Superior temporal gyrus (tissue), 1 donor: Measurements from ENCODE around the gene ENTREP1.

Experiments used
- DNase-seq: peaks from one replicate; pipeline ENCODE4 v3.0.0-alpha.2; 2016; ENCODE audit errors: extremely low spot score

ENTREP1 gene

DNA sequence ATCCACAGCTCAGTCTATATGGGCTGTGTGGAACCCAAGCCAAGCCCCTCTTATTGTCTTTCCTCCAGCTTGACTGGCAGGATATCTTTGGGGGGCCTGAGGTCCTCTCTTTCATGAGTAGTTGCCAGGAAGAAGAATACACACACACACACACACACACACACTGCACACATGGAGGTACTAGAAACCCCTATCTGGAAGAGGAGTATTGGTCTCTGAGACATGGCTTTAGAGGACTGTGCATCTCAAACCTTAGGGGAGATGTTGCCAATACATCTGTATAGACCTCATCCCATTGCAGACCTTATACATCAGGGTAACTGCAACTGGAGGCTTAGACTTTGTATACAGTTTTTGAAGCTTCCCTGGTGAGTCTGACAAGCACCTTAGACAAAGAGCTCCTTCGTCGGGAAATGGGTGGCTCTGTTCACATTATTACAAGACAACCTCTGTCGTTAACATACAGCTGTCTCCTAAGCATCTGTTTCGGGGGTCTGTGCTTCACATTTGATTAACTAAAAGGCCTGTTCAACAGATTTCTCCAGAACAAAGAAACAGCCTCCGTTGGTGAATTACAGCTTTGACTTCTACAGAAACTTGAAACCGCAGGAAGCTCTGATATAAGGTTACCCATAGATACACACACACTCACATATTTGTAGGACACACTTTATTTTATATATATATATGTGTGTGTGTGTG lies 5.5 kb upstream of the ENTREP1 start:
- DNase-seq: no peak

DNA sequence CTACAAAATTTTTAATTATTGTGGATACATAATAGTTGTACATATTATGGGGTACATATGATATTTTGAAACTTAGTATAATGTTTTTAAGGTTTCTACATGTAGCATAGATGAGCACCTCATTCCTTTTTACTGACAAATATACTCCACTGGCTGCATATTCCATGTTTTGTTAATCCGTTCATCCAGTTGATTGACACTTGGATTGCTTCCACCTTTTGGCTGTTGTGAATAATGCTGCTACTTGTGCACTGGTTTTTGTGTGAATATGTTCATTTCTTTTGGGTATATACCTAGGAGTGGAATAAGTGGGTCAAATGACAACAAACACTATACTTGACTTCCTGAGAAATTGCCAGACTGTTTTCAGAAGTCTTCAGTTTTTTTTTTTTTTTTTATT lies 2.8 kb upstream of the ENTREP1 start:
- DNase-seq: no peak

DNA sequence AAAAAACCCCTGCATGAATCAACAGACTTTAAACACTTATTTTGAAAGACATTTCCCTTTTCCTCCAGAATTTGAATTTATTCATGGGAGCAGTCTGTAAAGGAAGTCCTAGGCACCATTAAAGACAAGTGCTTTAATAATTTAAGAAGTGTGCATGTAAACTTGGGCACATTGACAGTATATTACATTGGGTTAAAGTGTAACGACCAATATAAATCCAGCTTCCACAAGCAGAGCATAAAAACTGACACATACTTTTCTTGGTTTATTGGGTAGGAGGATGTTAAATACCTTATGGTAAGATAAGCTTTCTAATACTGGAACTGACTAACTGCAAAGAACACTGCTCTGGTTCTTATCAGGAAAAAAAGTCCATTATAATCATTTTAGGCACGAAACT lies 1.2 kb upstream of the ENTREP1 start:
- no peak for DNase-seq

- DNase-seq: no peak
Observed at GRCh38 chr9:69325409-69326212, 596 bp downstream of the ENTREP1 start.

- no peak for DNase-seq
Observed at GRCh38 chr9:69326261-69326660, 1.2 kb downstream of the ENTREP1 start.

DNA sequence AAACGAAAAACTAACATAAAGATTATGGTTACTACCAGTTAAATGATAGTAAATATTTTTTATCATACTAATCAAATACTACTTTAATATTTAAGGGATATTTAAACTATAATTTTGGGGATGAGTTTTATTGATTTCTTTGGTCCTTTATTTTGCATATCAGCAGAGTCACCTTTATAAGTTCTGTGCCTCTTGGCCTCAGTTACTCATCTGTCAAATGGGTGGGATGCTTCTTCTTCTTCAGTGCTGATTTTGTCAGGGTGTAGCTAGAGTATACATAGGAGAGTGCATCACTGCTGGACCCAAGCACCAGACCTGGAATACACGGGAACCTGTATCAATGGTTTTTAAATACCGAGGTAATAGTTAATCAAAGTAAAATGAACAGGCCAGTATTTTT lies 5.6 kb downstream of the ENTREP1 start:
- DNase-seq: no peak

DNA sequence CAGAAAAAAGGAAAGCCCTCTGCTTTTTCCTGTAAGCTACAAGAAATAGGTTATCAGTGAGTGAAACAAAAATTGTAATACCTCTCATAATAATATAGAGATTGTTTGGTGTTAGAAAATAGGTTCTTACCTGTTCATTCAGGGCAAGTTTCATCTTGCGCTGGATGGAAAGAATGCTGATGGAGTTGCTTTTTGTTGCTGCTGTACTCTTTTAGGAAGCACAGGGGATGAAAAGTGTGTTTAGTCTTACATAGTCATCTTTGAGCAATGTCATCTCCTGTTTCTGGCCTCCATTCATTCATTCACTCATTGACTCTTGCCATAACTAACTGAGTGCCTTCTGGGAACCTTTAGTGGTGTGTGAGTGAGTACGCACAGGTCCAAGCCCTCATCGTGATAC lies 6.4 kb downstream of the ENTREP1 start:
- no peak for DNase-seq

DNA sequence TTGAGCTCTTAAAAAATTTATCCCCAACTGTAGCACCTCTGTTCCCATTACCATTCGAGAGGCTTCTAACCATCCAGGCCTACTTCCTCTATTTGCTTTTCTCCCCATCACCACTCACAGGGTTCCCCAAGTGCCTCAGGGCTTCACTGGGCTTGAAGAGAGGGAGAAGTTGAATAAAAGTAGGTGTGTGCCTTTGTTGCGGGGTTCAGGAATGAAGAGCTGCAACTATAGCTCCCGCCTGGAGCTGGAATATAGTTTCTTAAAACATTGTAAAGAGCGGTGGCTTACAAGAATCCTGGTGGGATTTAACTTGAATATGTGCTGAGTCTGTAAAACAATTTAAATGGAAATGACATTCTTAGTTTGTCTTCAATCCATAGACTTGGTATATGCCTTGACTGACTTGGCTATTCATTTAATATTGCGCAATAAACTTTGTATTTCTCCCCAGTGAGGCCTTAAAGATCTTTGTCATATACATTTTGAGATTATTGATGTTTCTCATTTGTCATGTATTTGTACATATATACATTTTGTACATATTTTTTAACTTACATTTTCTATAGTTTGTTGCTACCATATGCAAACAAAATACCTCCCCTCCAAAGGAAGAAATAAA lies 7.2 kb downstream of the ENTREP1 start:
- no peak for DNase-seq

GRCh38 chr9:69333716-69334115 lies 8.7 kb downstream of the ENTREP1 start:
- no peak for DNase-seq

DNA sequence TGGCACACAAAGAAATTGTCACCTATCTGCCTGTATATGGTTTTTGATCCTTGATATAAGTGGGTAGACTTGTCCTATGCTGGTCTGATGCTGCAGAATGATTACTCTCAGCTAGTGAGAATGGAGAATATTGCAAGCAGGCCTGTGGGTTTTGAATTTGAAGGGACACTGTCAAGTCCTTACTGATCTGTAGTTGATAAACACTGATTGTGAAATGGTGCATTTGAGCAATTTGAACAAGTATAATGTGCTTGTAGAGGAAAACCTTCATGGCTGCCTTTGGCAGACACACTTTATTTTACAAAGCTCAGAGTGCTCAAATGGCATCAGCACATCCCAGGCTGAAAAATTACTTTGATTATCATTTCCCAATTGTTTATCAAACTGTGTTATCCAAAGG lies 9.3 kb downstream of the ENTREP1 start:
- DNase-seq: no peak

DNA sequence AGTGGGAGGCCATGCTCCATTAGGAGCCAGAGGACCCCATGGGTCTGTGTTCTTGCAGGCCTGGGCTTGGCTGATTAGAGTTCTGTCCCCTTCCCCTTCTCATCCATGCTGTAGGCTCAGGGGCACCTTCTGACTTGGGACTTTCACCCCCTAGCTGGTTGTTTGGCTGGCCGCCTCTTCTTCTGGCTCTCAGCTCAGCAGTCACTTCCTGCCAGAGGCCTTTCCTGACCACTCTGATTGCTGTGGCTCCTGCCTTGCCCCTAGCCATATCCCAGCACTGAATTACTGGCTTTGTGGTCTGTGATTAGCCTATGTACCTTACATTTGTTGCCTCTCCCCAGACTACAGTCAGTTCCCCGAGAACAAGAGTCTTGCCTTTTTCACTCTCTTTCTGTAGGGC lies 14.6 kb downstream of the ENTREP1 start:
- DNase-seq: no peak

GRCh38 chr9:69340631-69341030 lies 15.6 kb downstream of the ENTREP1 start:
- no peak for DNase-seq

DNA sequence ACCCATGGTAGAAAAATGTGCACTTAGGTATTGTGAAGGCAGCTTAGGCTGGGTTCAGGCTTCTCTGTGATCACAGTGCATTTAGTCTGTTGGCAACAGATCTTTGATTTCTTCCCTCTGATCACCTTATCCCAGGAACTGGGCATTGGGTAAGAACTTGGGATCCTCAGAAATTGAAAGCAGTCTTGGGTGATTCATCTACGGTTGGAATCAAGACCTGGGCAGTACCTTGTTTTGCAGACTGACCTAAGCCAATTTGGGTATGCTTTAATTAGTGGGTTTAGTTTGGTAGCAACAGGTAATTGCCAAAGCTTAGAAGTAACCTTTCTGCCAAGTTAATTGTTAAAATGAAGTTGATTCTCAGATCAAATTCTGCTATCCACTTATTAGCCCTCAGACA lies 17.8 kb downstream of the ENTREP1 start:
- no peak for DNase-seq

- no peak for DNase-seq
Observed at GRCh38 chr9:69344459-69344858, 19.4 kb downstream of the ENTREP1 start.

- no peak for DNase-seq
Observed at GRCh38 chr9:69346596-69347390, 21.8 kb downstream of the ENTREP1 start.

GRCh38 chr9:69347607-69348006 lies 22.6 kb downstream of the ENTREP1 start:
- no peak for DNase-seq

GRCh38 chr9:69351227-69351626 lies 26.2 kb downstream of the ENTREP1 start:
- DNase-seq: no peak

DNA sequence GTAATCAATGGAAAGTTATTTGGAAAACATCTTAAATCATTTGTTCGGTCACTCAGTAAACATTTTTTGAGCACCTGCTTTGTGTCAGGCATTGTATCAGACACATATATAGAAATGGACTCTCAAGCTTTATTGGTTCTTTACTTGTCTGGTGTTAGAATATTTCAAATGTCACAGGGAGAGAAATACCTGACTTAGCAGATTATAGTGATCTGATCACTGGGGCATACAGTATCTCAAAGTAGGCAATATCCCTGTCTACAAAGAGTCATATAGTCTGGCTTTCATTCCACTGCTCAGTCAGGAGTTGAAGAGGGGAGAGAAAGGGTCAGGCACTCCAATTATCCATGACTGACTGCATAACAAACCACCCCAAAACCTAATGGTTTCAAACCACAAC lies 30.2 kb downstream of the ENTREP1 start:
- no peak for DNase-seq

DNA sequence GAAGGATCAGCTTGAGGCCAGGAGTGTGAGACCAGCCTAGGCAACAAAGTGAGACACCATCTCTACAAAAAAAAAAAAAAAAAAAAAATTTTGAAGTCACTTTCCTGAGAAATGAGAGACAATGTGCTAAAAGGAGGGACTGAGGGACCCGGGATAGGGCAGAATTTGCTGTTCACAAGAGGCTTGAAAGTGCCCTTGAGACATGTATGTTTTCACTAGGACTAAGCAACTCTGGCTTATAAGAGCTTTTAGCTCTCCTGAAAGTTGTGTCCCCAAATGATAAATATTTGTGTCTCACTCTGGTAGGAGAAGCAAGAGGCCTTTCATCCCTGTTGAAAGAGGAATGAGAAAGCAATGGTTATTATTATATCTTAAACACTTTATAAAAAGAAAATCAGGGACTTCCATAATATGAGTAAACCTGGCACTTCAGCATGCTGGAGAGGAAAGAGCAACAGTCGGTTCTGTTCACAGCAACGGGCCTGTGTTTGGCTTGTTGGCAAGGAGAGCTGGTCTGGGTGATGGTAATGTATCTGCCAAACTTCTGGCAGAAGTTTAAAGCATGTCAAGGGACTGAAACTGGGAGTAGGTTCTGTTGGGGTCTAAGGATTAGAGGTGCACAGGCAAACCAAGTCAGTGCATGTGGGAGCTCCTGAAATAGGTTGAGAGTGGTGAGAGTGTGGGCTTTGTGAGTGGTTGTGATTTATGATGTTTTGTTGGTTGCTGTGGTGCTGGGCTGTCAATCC lies 32.2 kb downstream of the ENTREP1 start:
- no peak for DNase-seq

DNA sequence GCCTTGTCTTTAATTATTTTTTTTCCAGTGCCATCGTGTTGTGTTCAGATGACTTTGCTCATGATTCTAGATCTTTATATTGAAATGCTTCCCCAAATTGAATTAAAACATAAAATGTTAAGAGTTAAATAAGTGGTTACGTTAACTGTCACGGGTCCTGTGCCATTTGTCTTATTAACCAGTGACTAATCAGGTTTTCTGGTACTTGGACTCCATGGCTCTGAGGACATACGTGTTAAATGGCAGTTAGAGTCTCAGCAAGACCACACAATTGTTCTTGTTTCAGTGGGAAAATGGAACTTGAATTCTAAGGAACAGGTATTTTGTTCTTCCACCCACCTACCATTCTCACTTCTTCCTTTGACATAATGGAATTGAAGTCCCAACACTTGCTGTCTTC lies 32.8 kb downstream of the ENTREP1 start:
- DNase-seq: no peak

GRCh38 chr9:69363191-69363590 lies 38.2 kb downstream of the ENTREP1 start:
- DNase-seq: no peak
